GM19452 (cell line): ENCODE data around the gene PFKFB4.
"Not testable (repeated sequence)": the region's sequence is repeated elsewhere in the genome, so short reads cannot be mapped to it uniquely, and the experiment has no call there.

Source experiments
- ATAC-seq: cut with Tn5 transposase; IDR thresholded peaks from one replicate; pipeline ENCODE4 v1.9.1; 2021; ENCODE audit not compliant: unreplicated experiment

The PFKFB4 gene

DNA sequence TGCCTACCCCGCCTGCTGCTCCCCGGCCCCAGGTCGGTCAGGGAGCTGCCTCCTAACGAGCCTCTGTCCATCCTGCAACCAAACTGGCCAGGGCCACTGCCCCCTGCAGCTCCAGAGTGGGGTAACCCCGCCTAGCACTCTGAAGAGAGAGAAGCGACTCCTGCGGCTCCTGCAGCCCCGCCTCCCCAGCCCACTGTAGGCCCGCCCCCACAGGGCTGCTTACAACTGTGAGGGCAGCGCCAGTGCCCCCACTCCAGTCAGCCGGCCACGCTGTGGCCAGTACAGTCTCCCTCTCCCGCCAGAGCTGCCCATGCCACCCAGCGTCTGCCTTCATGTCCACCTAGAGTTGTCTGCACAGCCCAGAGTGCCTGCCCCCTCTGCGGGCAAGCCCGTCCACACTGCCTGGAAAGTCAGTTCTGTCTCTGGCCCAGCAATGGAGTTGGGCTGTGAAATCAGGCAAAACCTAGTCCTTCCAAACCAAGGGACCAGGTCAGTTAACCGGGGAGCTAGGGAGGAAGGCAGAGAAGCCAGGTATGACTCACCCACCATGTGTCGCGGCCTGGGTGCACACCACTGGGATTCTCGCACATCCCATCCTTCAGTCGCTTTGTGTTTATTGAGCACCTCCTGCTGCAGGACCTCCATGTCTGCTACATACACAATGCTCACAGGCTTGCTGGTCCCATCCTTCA lies 4.6 kb upstream of the PFKFB4 start:
- ATAC-seq = no peak

DNA sequence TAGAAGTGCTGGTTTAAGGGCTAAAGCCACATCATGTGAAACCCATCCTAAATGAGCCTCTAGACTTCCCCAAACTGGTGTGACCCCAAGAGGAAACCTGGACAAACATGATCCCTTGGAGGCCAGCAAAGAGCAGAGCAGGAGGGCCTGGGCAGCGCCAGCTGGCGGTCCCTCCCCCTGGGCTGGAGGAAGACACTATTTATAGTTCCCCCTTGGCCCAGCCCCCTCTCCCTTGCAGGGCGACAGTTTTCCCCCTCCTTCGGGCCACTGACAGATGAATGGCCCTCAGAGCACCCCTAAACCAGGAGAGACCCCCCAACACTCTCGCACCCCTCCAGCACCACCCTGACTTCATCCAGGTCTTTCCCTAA lies 4.0 kb upstream of the PFKFB4 start:
- no peak for ATAC-seq

DNA sequence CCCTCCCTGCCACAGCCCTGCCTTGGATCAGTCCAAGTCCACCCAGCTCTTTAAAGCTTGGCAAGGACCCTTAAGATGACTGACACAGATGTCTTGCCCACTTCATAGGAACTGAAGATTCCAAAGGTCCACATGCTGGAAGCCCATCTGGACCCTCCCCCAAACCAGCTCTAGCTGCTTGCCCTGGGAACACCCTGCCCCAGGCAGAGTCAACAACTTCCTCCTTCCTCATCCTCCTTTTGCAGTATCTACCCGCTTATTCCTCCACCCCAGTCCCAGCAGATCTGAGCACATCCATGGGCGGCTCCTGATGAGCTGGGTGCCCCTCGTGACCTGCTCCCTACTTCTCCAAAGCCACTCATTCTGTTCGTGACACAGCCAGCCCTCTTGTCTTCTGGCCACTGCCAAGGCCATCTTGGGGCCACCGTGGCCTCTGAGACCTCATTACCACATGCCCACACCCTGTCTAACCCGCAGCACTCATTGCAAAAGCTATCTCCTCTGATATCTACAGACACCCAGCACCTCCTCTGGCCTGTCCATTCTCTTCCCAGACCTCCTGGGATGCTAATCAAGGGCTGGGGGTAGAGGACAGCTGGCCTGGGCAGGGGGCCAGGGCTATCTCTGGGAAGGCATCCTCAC lies 2.0 kb upstream of the PFKFB4 start:
- ATAC-seq = no peak

DNA sequence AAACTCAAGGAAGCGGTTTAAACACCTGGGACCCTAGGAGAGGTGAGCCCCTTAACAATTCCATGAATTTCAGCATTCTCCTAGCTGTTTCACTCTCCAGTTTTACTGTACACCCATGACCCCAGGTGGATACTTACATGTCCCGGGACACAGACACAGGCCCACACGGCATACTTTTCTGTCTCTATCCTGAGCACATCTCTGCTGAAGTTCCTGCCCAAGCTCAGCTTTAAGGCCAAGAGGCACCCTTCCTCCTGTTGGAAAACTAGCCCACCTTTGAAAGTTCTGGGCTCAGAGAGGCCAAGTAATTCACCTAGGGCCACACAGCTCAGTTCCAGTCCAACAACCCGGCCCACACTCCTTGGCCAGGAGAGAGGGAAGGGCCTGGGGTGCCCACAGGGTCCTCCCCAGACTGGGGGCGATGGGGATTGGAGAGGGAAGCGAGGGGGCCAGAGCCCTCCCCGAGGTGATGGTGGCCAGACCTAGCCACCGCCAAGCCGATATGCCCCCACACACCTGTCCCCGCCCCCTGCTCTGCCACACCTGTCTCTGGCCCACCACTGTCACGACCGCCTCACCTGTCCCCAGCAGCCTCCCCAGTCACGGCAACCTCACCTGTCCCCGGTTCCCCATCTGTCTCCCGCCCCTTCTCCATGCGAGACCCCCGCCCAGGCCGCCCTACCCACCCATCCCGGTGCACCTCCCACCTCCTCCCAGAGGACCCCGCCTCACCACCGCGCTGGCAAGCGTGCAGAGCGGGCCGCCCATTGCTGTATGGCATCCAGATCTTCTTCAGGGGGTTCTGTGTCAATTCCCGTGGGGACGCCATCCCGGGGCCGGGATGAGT lies 431 bp downstream of the PFKFB4 start:
- no peak for ATAC-seq

DNA sequence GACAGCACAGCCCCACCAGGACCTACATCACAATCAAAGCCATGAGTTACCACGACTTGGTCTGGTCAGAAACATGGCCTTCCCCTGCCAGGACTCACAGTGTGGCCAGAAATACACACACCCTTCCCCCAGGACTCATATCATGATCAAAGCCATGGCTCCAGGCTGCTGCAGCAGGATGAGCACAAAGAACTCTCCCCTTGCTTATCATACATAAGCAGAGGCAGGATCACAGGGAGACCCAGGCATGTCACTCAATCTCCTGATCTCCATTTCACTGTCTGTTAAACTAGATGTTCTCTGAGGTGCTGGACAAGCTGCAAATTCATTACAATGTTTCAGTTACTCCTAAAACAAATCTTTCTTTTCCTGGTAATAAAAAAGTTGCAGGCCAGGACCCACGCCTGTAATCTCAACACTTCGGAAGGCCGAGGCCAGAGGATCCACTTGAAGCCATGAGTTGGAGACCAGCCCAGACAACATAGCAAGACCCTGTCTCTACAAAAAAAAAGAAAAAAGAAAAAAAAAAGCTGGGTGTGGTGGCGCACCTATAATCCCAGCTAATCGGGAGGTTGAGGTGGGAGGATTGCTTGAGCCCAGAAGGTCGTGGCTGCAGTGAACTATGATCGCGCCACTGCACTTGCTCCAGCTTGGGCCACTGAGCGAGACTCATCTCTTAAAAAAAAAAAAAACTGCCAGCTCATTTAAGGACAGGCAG lies 1.2 kb downstream of the PFKFB4 start:
- no peak for ATAC-seq

DNA sequence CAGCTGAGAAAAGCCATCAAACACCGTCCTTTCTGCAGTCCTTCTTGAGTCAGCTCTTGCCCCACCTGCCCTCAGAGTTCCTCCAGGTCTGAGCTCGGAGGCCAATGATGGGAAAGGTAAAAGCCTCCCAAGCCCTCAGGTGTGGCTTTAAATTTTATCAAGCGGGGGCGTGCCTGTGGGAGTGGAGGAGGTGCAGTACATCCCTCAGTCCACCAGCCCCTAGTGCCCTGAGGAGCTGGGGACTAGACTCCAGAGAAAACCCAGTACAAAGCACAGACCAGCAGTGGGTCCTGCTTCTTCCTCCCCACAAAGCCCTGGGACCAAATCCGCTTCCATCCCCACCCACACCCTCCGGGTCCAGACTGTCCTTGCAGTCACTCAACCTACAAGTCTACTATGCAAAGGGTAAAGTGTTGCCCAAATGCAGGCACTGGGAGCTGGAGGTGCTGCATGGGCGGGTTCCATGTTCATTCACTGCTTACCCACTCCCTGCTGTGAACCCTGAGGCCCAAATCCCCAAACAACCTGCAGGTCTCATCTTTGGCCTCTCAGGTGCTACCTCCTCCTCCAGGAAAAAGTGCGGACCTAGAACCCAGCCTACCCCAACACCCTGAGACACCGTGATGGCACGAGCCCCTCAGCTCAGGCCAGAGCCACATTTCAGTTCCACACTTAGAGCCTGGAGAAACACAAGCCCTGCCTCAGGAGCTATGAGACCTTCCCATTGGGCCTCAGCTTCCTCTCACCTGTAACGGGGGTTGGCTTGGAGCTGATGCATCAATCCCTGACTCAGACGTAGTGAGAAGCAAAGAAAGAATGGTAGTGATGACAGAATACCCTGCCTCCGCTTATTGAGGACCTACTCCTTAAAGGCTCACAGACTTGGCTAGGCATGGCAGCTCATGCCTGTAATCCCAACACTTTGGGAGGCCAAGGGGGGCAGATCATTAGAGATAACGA lies 2.4 kb downstream of the PFKFB4 start:
- no peak for ATAC-seq

DNA sequence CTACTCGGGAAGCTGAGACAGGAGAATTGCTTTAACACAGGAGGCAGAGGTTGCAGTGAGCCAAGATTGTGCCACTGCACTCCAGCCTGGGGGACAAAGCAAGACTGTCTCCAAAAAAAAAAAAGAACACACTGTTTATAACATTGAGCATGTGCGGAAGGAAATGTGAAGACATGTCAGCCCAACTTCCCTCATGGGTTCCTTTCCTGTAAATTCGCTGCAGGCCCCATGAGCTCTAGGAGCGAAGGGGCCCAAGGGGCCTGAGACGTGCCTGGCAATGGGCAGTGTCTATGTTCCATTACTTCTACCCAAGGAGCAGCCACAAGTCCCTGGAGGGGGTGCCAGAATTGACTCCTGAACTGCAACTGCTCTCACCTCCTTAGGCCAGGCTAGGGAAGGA lies 3.2 kb downstream of the PFKFB4 start:
- no peak for ATAC-seq

DNA sequence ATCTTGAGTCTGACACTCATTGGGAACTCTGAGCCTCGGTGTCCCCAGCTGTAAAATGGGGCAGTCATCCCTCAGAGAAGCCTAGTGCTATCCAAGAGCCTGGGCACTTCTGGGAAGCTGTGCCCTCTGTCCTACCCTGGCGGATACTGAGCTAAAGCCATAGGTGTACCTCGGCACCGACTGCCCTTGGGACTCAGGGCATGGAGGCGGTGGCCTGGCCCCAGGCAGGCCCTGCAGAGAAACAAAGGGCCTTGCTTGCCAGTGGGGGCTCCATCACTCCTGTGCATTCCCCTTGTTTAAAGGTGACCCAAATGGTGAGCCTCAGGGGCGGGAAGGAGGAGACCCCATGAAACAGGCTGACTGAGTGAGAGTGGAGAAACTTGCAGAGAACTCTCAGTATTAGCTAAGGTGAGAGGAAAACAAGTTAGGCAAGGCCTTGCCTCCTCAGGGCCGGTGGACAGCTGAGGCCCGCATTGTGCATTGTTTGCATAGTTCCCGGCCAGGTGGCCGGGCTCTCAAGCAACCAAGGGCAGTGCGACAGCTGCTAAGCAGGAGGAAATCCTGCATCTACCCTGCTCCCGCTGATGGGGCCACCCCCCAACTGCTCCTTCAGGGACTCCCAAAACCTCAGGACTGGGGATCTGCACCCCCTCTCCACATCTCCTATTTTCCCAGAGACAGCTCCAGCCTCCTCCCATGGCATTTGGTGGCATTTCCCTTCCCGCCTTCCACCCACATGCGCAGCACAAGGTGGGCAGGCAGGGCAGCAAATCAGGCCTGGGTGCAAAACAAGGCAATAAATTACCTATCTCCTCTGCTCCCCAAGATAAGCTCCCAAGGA lies 4.3 kb downstream of the PFKFB4 start:
- no peak for ATAC-seq

DNA sequence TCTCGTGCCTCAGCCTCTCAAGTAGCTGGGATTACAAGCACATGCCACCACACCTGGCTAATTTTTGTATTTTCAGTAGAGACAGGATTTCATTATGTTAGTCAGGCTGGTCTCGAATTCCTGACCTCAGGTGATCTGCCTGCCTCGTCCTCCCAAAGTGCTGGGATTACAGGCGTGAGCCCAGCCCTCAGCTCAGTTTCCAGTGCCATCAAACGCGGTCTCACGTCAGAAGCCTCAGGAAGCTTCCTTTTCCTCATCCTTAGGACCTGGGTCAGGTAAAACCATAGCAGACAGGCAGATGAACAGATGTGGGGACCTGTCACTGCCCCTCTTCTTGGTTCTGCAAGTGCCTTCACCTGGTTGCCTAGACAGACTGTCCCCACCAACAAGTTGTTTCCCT lies 5.0 kb downstream of the PFKFB4 start:
- not testable (repeated sequence) for ATAC-seq

DNA sequence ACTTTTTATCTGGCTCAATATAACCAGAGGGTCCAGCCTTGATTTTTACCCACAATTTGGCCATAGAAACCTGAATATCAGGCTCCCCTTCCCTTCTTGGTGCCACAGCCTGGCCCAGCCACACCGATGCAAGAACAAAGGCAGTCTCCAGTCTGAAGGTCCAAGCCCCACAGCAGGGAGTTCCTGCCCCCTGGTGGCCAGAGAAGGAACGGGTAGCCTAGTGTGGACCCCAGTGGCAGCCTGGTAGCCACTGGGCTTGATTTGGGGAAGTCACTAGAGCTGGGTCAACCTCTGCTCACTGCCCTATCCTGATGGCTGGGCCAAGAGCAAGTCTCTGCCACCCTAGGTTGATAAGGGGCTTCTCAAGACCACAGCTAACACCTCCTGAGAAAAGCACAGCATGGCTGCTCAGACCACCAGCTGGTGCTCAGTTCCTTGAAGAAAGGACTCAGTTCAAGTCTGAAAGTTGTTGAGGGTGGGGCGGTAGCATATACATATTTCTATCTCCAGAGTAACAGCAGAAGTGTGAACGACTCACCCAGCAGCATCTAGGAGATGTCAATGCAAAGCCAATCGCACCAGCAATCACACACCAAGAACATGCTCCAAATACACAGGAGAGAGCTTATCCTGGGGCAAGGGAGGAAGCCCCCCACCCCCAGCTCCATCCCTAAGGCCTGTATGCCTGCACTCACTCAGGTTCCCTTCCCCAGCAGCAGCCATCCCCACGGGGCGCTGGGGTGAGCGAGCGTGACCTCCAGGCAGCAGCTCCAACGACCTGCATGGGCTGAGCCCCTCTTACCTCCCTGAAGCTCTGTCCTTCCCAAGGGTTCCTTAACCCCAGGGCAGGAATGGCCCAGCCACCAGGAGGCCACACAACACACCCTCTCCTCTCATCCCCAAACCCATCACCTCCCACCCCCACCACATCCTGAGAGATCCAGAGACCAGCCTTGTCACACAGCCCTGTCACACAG lies 7.6 kb downstream of the PFKFB4 start:
- ATAC-seq = no peak

DNA sequence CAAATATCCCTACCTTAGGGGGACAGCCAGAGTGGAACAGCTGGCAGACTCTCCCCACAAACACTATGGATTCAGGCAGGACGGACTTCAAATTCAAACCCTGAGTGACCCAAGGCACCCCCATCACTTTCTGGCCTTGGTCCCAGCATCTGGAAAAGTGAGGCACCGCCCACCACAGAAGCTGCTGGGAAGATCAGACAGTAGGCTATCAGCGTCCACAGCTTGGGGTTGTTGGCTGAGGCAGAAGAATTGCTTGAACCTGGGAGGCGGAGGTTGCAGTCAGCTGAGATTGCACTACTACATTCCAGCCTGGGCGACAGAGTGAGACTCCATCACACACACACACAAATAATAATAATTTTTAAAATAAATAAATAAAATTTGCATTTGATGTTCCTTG lies 8.5 kb downstream of the PFKFB4 start:
- ATAC-seq = no peak

DNA sequence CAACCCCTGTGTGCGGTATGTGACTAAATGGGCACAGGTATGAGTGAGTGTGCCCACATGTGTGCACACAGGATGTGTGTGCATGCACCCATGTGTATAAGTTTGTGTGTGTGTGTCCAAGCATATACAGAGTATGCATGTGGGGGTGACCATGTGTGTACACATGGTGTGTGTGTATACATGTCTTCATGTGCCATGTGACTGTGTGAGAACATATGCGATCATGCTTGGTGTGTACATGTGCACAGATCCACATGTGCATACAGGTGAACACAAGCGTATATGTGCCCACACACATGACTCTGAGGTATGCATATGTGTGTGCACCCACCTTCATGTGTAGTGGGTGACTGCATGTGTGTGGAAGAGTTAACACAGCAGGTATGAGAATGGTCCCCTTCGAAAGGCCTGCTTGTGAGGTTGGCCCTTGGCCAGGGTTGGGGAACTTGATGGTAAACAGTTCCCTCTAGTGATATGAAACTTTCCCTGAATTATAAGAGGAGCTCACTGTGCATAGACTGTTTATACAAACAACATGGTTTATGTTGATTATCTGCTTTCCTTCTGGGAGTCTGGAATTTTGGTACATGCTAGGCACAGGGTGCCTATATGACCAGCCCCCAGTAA lies 10.3 kb downstream of the PFKFB4 start:
- ATAC-seq = no peak

DNA sequence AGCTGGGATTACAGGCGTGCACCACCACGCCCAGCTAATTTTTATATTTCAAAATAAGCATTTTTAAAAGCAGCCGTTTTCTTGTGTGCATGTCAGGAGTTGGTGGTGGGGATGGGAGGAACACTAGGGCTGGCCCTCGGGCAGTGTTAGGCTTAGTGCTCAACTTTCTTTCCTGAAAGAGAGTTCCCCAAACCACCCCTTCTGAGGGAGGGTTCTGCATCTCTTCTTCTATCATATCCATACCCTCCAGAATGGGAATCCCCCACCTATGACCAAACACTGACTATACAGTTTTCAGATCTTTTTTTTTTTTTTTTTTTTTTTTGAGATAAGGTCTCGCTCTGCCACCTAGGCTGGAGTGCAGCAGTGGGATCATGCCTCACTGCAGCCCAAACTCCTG lies 12.5 kb downstream of the PFKFB4 start:
- ATAC-seq = no peak

DNA sequence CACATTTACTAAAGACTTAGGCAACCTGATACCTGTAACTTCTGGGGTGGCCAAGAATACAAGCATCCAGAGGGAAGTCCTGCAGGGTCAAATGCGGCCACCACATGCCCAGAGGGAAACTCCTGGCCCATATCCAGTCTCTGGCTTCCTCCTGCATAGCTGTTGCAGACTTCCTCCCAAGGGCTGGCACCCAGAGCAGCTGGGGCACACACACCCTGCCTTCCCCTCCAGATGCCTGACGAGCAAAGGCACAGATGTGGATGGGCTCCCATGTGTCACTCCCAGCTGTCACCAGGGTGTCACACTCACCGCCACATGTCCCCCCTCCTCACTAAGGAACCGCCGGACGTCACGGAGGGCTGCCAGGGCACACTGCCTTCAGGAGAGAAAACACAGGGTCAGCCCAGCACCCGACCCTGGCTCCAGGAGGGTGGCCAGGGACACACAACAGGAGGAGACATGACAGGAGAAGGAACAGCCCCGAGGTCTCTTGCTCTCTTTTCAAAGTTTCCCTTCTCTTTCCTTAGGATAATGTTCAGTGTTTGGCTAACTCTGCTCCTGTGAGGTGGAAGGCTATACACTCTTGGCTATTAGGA lies 13.2 kb downstream of the PFKFB4 start:
- no peak for ATAC-seq

DNA sequence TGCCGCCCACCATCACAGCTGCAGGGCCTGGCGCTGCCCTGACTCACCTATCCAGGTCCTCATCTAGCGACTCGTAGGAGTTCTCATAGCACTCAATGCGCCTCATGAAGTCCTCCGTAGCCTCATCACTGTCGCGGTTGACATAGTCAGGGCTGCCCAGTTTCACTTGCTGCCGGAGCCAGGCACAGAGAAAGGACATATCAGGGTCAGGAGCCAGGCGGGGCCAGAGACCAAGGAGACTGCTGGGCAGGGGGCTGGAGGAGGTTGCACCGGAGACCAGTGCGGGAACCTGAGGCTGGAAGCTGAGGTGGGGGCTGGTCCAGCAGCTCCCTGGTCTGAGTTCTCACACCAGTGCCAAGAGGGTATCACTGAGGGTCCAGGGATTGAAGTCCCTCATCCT lies 18.2 kb downstream of the PFKFB4 start:
- ATAC-seq = no peak

DNA sequence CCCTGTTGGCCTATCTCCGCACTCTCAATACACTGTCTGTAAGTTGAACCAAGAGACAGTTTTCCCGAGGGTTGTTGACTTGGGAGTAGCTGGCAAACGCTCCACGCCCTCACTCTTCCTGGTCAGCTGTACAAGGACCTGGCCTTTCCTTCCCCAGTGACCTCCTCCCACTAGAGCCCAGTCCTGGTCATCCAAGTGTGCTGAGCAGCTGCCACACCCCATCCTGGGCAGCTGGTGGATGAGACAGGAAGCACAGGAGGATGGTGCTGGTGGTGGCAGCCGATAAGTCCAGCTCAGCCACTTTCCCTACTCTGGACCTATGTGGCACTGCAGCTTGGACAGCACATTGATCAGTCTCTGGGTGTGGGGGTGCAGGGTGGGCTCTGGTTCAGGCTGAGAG lies 19.8 kb downstream of the PFKFB4 start:
- no peak for ATAC-seq

DNA sequence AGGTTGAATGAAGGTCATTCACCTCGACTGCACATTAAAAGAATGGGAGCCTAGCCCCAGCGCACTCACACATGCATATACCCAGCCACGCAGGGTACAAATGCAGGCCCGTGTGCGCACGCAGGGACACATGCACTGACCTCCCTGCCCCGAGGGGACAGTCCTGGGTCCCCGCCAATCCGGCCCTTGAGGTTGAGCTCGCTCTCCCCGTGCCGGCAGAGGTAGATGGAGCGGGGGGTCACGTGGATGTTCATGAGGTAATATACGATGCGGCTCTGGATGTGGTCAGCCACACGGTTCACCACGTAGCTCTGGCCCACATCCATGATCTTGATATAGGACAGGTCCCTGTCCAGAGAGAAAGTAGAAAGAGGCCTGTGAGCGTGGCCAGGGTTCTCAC lies 20.5 kb downstream of the PFKFB4 start:
- no peak for ATAC-seq
